ENCODE measurements around the gene FNDC11. TPM values are rescaled to one million over a fixed set of nuclear protein-coding genes. Genes with fewer than 3 reads are reported as not detected.
A peak's percentile ranks its signal among the peaks of the same experiment; 100 is the strongest.

The FNDC11 gene
- total RNA-seq, 2 experiments from 2014 or later, result 0.41 to 3.0 TPM

GRCh38 chr20:63554361-63555278 is 661 bp downstream of the FNDC11 start:
- Histone ChIP-seq H3K4me1 (ENCODE audit: insufficient read depth, low read length, poor library complexity, severe bottlenecking) (peaks cover 38% of the 10 kb centered on the region), H3K79me2 (ENCODE audit: insufficient read depth, low read depth, low read length) (no peaks in the 10 kb centered on the region), H3K9me2 (ENCODE audit: insufficient read depth, low read length) (no peaks in the 10 kb centered on the region), H3K36me3 (ENCODE audit: insufficient read depth, low read length) (no peaks in the 10 kb centered on the region), H3K4me2 (ENCODE audit: low read length) (peak overlapping the region; percentile 92), H3K27ac (ENCODE audit: low read depth, low read length, poor library complexity, severe bottlenecking) (no peak overlapping the region), H2AFZ (ENCODE audit: low read length) (no peak overlapping the region), H3K4me3 (ENCODE audit: low read depth, low read length, poor library complexity, severe bottlenecking) (peak overlapping the region; percentile 71), H4K20me1 (ENCODE audit: insufficient read depth, low read length) (no peaks in the 10 kb centered on the region), H3K9me3 (ENCODE audit: low read length) (no peaks in the 10 kb centered on the region)
- TF ChIP-seq EZH2phosphoT487 (IDR thresholded peaks at IDR 0.05; ENCODE audit: borderline replicate concordance, low read depth, low read length) (no peak), CTCF (conservative IDR thresholded peaks at IDR 0.05; ENCODE audit: low read length) (no peak)
- intact Hi-C loops (cut with micrococcal nuclease; ENCODE audit: unreplicated experiment), result loop anchor here (5.0 kb wide), 1 partner anchor 73 kb away; the partner anchor contains the start of gene GMEB2
- ChIA-PET CTCF (ENCODE audit: unreplicated experiment) (interaction anchor here (0.5 kb wide), 1 partner anchor 88 kb away, joined by 4 read pairs; no protein-coding TSS in a partner anchor), POLR2A (interaction anchor here (1.0 kb wide), 1 partner anchor 87 kb away, joined by 3 read pairs; no protein-coding TSS in a partner anchor)
- no TSS peak for BruUV-seq (replicated peaks)
- peak; percentile 43 for DNase-seq (ENCODE audit: low spot score)

- POLR2A ChIA-PET, result interaction anchor here (1.0 to 1.2 kb wide), 2 partner anchors 18 to 86 kb away, joined by 3 read pairs; partner anchors contain the start of gene HELZ2
- no peak overlapping the region for H2AFZ ChIP-seq (ENCODE audit: low read length)
- no peak for DNase-seq (ENCODE audit: low spot score)
- CTCF ChIA-PET (ENCODE audit: unreplicated experiment), result no interaction called here
- H3K4me2 ChIP-seq (ENCODE audit: low read length), result no peak overlapping the region
- H3K9me2 ChIP-seq (ENCODE audit: insufficient read depth, low read length), result no peaks in the 10 kb centered on the region
- H3K4me3 ChIP-seq (ENCODE audit: low read depth, low read length, poor library complexity, severe bottlenecking), result no peak overlapping the region
- TF ChIP-seq CTCF (conservative IDR thresholded peaks at IDR 0.05; ENCODE audit: low read length), result no peak
- no peak for TF ChIP-seq EZH2phosphoT487 (IDR thresholded peaks at IDR 0.05; ENCODE audit: borderline replicate concordance, low read depth, low read length)
- no peaks in the 10 kb centered on the region for H4K20me1 ChIP-seq (ENCODE audit: insufficient read depth, low read length)
- H3K36me3 ChIP-seq (ENCODE audit: insufficient read depth, low read length), result no peaks in the 10 kb centered on the region
- intact Hi-C loops (cut with micrococcal nuclease; ENCODE audit: unreplicated experiment), result no loop called here
- BruUV-seq (replicated peaks), result no TSS peak
- H3K79me2 ChIP-seq (ENCODE audit: insufficient read depth, low read depth, low read length), result no peaks in the 10 kb centered on the region
- peaks cover 37% of the 10 kb centered on the region for H3K4me1 ChIP-seq (ENCODE audit: insufficient read depth, low read length, poor library complexity, severe bottlenecking)
- H3K27ac ChIP-seq (ENCODE audit: low read depth, low read length, poor library complexity, severe bottlenecking), result no peak overlapping the region
- H3K9me3 ChIP-seq (ENCODE audit: low read length), result no peaks in the 10 kb centered on the region
Measured at GRCh38 chr20:63555661-63556381, 1.9 kb downstream of the FNDC11 start.
